GM21786 (cell line): ENCODE data around the gene ESYT2.

Experiments used
- ATAC-seq: cut with Tn5 transposase; IDR thresholded peaks from one replicate; pipeline ENCODE4 v1.9.1; 2021; ENCODE audit not compliant: unreplicated experiment

The ESYT2 gene

DNA sequence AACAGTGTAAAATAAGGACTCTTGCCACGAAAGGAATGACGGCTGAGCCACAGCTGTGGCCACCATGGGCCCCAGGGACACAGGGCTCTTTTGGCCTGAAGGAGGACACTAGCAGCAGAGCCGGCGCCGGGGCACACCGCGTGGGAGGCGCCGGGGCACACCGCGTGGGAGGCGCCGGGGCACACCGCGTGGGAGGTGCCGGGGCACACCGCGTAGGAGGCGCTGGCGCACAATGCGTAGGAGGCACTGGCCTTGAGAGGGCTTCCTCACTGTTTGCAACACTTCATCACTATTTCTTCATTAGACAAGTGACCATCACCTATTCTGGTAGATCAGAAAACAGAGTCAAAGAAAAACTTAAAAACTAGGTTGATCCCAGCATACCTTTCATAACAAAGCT lies 23.4 kb downstream of the ESYT2 start:
- ATAC-seq, result no peak

DNA sequence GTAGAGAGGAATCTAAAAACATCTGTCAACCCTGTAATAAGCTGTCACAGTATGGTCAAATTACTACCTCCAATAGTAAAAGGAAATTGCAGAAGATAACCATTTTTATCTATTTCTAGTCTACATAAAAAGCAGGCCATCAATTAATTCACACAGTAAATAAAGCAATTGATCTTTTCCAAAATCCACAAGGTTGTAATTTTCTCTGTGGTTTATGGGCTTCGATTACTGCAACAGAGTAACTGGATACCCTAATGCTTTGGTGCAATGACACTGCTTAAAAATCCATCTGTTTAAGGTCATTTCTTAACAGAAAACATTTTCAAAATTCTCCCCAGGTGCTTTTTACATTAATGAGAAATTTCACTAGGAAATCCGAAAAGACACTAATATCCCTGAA lies 23.9 kb downstream of the ESYT2 start:
- ATAC-seq, result no peak

DNA sequence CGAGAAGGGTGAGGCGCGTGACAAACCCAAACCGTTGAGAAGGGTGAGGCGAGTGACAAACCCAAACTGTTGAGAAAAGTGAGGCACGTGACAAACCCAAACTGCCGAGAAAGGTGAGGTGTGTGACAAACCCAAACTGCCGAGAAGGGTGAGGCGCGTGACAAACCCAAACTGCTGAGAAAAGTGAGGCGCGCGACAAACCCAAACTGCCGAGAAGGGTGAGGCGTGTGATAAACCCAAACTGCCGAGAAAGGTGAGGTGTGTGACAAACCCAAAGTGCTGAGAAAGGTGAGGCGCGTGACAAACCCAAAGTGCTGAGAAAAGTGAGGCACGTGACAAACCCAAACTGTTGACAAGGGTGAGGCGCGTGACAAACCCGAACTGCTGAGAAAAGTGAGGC lies 25.0 kb downstream of the ESYT2 start:
- ATAC-seq, result no peak

DNA sequence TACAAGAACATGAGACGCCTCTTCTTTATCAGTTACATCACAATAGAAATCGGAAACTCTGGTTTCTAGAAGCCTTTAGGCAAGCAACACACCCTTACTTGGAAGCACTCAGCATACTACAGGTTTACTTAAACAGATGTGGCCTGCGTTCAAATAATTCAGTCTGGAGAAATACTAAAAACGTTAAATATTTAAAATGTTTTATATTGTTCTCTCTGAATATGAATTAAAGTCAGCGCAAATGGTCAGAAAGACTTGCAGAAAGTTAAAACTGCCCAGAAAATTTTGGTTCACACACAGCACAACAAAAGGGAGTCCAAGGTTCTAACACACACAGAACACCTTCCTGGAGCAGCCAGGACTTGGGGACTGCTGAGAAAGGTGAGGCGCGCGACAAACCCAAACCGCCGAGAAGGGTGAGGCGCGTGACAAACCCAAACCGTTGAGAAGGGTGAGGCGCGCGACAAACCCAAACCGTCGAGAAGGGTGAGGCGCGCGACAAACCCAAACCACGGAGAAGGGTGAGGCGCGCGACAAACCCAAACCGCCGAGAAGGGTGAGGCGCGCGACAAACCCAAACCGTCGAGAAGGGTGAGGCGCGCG lies 25.8 kb downstream of the ESYT2 start:
- no peak for ATAC-seq

DNA sequence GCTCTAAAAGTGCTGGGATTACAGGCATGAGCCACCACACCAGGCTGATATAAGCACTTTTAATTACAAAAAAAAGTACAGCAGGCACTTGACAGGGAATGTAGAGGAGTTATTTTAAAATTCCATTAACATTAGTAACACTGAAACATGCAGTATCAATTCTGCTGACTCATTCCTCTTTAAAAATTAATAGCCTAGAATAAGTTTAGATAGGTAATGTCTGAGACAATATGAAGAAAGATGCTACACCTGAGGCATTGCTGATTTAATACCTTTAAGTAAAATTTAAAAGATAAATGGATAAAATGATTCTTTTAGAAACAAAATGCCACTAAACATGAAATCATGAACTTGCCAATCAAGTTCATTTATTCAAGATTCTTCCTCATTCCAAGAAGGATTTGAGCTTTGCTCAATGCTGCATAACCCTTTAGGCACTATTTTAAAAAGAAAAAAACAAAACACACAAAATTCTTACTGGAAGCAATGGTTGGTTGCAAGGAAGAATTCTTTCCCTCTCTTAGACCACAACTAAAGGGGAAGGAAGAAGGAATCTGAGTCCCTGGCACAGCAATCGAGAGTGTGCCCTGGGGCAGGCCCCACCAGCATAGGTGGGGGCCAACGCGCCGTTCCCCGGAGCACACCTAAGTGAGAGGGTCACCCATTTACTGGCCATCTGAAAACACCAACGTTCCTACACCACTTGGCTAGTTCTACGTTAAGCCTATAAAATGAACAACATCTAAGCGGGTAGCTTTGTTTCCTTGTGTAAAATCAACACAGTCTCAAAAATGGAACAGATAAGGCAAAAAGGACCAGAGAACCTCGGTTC lies 26.6 kb downstream of the ESYT2 start:
- ATAC-seq, result no peak

DNA sequence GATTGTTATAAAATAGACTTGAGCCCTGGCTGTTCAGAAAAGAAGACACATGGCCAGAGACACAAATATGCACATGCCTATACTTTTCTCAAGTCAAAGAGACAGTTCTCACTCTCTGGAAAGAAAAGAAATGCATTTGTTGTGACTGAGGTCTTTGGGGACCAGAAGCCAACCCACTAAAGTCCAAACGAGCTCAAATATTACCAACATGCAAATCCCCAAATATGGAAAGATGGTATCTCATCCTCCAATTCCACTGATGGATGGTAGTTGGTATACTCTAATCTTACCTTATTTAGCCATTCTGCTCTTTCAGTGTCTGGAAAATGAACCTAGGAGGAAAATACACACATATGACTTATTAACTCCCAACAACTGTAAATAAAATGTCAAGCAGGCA lies 30.6 kb downstream of the ESYT2 start:
- ATAC-seq, result no peak

DNA sequence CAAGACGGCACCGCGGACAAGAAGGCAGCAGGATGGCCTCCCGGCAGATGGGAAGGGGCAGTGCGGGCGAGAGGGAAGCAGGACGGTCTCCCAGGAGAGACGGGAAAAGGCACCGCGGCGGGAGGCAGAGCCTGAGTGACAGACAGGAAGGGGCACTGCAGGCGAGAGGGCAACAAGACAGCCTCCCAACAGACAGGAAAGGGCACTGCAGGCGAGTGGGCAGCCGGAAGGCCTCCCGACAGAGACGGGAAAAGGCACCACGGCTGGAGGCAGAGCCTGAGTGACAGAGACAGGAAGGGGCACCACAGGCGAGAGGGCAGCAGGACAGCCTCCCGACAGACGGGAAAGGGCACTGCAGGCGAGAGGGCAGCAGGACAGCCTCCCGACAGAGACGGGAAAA lies 32.6 kb downstream of the ESYT2 start:
- no peak for ATAC-seq

DNA sequence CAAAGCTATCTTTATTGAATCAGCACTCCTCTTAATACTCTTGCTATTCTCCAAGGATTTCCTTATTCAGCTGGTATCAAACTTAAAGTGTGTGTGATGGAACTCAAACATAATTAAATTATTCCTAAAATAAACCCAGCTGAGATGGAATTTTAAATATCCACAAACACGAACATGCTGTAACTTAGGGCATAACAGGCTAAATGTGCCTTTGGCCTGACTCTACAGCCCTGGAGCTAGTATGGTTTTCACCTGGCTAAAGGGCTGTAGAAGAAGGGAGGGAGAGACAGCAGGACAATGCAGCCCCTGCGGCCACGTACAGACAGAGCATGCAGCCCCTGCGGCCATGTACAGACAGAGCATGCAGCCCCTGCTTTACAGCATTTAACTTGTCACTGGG lies 34.0 kb downstream of the ESYT2 start:
- no peak for ATAC-seq

DNA sequence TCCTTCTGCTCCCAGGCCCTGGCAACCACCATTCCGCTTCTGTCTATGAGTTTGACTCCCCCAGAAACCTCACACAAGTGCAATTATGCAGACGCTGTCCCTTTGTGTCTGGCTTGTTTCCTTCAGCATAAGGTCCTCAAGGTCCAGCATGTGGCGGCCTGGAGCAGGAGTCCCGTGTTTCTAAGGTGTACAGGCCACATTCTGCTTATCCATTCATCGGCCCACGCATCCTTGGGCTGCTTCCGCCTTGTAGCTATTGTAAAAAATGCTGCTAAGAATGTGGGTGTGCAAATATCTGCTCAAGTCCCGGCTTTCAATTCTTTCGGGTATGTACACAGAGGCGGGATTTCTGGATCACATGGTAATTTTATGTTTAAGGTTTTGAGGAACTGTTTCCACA lies 38.2 kb downstream of the ESYT2 start:
- ATAC-seq, result no peak

DNA sequence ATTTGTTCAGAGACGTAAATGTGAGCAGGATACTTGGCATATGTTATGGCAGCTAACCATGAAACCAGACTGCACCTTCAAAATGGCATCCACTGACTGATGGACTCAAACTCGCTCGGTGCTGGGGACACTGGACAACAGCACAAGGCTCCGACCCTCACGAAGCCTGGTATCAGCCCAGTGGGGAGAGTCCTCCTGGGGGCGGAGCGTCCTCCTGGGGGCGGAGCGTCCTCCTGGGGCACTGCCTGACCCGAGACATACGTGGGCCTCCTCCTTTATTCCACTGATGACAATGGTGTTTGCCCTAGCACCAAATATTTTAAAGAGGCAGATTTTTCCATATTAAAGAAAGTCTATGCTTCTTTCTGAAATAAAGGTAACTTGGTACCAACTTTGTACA lies 39.5 kb downstream of the ESYT2 start:
- ATAC-seq, result no peak

DNA sequence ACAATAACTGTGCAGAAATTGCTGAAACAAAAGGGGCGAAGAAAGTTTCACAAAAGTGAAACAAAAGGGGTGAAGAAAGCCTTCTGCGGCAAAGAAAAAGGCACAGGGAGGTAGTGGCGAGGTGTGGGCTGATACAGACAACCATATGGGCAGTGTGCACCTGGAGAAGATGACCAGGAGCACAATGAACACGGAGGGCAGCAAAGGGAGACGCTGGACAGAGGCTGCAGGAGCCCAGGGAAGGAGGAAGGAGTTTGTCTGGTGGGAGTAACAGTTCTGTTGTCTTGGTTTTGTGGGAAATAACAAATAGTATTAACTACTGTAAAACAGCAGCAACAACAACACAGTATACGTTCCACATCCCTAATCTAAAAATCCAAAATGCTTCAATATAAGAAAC lies 42.4 kb downstream of the ESYT2 start:
- ATAC-seq, result no peak

DNA sequence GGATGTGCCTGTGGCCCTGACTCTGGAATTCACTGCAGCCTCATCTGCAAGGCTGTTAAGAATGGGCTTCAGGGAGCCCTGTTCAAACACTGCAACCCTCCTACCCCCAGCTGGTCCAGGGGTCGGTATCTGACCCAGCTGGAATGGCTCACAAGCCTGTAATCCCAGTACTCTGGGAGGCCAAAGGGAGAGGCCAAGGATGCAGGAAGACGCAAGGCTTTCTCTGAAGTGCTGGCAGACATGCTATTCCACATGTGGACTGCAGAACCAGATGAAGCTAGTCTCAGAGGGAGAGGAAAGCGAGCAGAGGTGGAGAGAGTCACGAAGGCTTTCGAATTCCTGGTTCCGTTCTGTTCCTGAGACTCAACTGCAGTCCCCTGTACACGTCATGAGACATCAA lies 45.0 kb downstream of the ESYT2 start:
- no peak for ATAC-seq

DNA sequence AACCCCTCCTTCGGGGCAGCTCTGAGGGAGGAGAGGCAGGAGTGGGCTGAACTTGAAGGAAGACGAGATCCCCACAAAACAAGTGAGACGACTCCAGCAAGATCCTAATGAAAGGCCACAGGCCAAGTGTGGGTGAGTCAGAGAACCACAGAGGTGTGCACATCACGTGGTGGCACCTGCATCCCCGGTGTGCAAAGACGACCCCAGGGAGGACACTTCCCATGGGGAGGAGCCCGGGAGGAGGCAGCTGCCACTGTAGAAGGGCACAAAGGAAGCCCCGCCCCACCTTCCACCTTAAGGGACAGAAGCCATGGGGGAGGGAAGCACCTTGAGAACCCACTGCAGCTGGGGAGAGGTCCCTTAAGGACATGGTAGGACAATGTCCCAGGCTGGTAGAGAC lies 45.7 kb downstream of the ESYT2 start:
- ATAC-seq, result no peak

DNA sequence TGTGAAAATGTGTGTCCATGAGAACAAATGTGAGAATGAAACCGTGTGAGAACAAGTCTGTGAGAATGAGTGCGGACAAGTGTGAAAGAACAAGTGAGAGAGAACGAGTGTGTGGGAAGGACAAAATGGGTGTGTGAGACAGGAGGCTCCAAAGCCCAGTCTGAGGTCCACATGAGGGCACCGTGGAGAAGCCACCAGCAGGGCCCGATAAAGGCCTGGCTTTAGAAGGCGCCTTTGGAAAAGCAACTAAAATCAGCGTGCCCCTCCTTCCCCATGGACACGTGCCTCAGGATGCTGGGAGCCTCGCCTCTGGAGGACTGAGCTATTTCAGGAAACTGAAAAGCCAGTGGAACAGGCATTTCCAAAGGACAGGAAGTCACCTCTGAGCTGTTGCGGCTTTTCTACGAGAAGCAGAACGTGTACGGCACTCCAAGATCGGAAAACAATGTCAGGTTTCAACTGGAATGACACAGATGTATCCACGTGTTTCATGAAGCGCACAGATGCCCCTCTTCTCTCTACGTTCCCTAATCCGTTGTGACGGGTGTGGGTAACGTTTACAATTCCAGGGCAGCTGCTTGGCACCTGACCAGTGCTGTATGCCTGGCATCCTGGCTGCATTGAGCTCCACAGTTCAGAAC lies 46.4 kb downstream of the ESYT2 start:
- ATAC-seq, result no peak

DNA sequence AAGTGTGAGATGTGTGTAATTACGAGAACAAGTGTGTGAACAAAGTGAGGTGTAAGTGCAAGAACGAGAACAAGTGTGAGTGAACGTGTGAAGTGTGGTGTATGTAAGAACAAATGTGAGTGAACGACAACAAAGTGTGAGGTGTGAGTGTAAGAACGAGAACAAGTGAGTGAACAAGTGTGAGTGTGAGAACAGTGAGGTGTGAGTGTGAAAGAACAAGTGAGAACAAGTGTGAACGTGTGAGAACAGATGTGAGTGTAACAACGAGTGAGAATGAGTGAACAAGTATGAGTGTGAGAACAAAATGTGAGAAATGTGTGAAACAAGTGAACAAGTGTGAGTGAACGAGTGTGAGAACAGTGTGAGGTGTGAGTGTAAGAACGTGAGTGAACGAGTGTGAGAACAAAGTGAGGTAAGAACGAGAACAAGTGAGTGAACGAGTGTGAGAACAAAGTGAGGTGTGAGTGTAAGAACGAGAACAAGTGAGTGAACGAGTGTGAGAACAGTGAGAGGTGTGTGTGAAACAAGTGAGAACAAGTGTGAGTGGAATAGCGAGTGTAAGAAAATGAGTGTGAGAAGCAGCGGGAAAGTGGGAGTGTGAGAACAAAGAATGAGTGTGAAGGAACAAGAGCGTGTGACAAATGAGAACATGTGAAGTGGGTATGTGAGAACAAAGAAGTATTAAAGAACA lies 47.2 kb downstream of the ESYT2 start:
- no peak for ATAC-seq

DNA sequence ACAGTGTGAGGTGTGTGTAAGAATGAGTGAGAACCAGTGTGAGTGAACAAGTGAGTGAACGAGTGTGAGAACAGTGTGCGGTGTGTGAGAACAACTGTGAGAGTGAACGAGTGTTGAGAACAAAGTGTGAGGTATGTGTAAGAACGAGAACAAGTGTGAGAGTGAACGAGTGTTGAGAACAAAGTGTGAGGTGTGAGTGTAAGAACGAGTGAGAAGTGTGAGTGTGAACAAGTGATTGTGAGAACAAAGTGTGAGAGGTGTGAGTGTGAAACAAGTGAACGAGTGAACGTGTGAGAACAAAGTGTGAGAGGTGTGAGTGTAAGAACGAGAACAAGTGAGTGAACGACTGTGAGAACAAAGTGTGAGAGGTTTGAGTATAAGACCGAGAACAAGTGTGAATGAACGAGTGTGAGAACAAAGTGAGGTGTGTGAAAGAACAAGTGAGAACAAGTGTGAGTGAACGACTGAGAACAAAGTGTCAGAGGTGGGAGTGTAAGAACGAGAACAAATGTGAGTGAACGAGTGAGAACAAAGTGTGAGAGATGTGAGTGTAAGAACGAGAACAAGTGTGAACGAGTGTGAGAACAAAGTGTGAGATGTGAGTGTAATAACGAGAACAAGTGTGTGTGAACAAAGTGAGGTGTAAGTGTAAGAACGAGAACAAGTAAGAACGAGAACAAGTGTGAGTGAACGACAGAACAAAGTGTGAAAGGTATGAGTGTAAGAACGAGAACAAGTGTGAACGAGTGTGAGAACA lies 47.9 kb downstream of the ESYT2 start:
- ATAC-seq, result no peak

DNA sequence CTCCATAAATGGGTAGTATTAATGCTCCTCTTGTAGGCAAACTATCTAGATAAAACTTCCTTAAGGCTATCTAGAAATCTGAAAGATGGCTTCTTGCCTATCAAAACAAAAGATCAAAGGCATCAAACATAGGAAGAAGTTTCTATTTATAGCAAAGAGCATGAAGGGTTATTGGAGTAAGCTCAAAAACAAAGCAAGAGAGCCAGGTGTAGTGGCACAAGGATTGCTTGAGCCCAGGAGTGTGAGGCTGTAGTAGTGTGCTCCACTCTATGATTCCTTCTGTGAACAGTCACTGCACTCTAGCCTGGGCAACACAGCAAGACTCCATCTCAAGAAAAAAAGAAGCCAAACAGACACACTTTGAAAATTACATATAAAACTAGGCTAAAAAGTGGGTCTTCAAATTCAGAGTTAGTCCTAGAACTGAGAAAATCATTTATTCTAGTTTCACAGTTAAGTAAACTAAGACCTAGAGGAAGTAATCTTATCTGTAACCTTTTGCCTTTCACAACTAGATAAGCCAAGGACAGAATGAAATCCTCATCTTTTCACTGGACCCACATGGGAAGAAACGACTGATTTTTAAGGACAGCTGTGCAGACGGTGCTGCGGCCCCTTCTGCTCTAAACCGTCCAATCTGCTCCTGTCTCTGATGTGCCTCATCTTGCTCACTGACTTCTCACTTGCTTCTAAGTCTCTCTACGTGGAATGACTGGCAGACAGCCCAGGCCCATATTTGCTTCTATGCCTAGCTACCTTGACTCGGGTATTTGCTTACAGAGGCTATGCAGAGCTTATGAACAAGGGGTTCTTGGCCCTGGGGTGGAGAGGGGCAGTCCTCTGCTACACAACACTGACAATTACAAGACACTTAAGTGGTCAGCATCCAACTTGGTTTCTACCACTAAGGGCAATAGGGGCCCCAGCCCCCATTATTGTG lies 50.0 kb downstream of the ESYT2 start:
- ATAC-seq, result no peak

DNA sequence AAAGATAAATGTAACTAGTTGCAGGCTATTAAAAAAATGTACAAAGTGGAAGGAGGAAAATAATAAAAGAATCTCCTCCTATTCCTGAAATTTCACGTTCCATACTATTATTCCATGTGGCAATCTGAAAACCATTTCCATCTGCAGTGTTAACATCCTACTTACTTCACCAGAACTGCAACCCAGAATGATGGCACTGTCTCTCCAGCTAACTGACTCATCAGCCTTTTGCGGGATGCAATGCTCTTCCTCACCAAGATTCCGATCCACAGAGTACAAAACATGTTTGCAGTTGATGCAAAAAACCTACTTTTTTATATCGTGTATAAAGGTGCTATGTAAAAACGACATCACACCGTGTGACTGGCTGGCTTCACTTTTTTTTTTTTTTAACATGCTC lies 50.8 kb downstream of the ESYT2 start:
- ATAC-seq, result no peak

DNA sequence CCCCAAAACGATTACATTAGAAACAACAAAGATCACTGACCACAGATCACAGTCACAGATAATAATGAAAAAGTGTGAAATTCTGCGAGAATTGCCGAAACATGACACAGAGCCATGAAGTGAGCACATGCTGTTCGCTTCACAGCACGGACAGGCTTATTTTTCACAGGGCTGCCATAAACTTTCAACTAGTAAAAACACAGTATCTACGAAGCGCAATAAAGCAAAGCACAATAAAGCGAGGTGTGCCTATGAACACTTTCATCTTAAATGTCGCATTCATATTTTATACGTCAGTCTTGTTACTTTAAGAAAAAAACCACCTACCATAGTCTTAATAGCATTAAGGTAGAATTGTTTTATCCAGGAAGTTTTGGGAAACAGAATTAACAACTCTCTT lies 51.5 kb downstream of the ESYT2 start:
- no peak for ATAC-seq

DNA sequence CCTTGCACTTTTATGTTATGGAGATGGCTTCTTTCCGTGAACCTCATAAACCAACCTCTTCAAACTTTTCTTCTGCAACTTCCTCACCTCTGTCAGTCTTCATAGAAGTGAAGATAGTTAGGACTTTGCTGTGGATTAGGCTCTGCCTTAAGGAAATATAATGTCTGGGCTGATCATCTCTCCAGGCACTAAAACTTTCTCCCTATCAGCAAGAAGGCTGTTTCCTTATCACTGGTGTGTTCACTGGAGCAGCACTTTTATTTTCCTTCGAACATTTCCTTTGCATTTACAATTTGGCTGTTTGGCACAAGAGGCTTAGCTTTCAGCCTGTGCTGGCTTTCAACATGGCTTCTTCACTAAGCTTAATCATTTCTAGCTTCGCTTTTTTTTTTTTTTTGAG lies 52.8 kb downstream of the ESYT2 start:
- ATAC-seq, result no peak
